Left ventricle myocardium inferior (tissue), 1 donor: ENCODE measurements around the gene ANKRD16. TPM values are rescaled to one million over a fixed set of nuclear protein-coding genes. Genes with fewer than 3 reads are reported as not detected.

Source experiments
- DNase-seq: peaks from one replicate; pipeline ENCODE4 v3.0.0-alpha.2; 2020
- H3K27ac ChIP-seq: fragments of 200-600 bp; replicated peaks from 2 replicates; pipeline ENCODE4 v1.8.0; 2021
- H3K27me3 ChIP-seq: fragments of 200-600 bp; 2 replicates; pipeline ENCODE4 v1.8.0; 2021; ENCODE audit warnings: low read depth
- H3K36me3 ChIP-seq: fragments of 200-600 bp; 2 replicates; pipeline ENCODE4 v1.8.0; 2021
- H3K4me1 ChIP-seq: fragments of 200-600 bp; 2 replicates; pipeline ENCODE4 v1.8.0; 2021
- H3K4me3 ChIP-seq: fragments of 200-600 bp; 2 replicates; pipeline ENCODE4 v1.8.0; 2021; ENCODE audit warnings: mild to moderate bottlenecking, moderate library complexity
- H3K9me3 ChIP-seq: fragments of 200-600 bp; replicated peaks from 2 replicates; pipeline ENCODE4 v1.8.0; 2021
- CTCF ChIP-seq: fragments of 200-600 bp; IDR thresholded peaks from 2 replicates; pipeline ENCODE4 v1.8.0; 2021; ENCODE audit warnings: antibody characterized with exemption, mild to moderate bottlenecking, borderline replicate concordance
- intact Hi-C: fragments of 100-400 bp; cut with micrococcal nuclease; formaldehyde crosslinking; loops from one replicate; pipeline ENCODE4 v1.11.0; 2022
- total RNA-seq: library from RNA; stranded (reverse); fragmentation: NEBNext Ultra II Directional; extraction: Animal tissue kit (Norgen Biotek cat#: 25700); gene quantifications from one replicate; pipeline ENCODE4 v1.2.1, GENCODE V29; 2021
- donor health status: DM: no; HTN: yes; CAD: no; lungs with severe emphysema.

The ANKRD16 gene
- total RNA-seq, 1 donor from 2014 or later = 2.3 TPM

GRCh38 chr10:5818048-5818331 is 71.7 kb downstream of the ANKRD16 start:
- Histone ChIP-seq H3K9me3 (no peaks in the 10 kb centered on the region), H3K4me1 (peaks cover 16% of the 10 kb centered on the region), H3K36me3 (no peaks in the 10 kb centered on the region), H3K4me3 (no peak overlapping the region), H3K27me3 (no peaks in the 10 kb centered on the region), H3K27ac (no peak overlapping the region)
- TF ChIP-seq CTCF = no peak
- no peak for DNase-seq
- intact Hi-C loops = no loop called here

GRCh38 chr10:5817322-5818047 is 72.2 kb downstream of the ANKRD16 start:
- no peak for TF ChIP-seq CTCF
- H3K4me1 ChIP-seq = peaks cover 21% of the 10 kb centered on the region
- no peaks in the 10 kb centered on the region for H3K27me3 ChIP-seq
- intact Hi-C loops = no loop called here
- DNase-seq = no peak
- H3K36me3 ChIP-seq = no peaks in the 10 kb centered on the region
- no peak overlapping the region for H3K4me3 ChIP-seq
- H3K9me3 ChIP-seq = no peaks in the 10 kb centered on the region
- no peak overlapping the region for H3K27ac ChIP-seq

GRCh38 chr10:5816170-5816569 is 73.5 kb downstream of the ANKRD16 start:
- no peaks in the 10 kb centered on the region for H3K9me3 ChIP-seq
- no peak overlapping the region for H3K27ac ChIP-seq
- no peaks in the 10 kb centered on the region for H3K27me3 ChIP-seq
- no peak for DNase-seq
- H3K4me1 ChIP-seq = peaks cover 34% of the 10 kb centered on the region
- TF ChIP-seq CTCF = no peak
- no peak overlapping the region for H3K4me3 ChIP-seq
- no peaks in the 10 kb centered on the region for H3K36me3 ChIP-seq
- intact Hi-C loops = no loop called here

GRCh38 chr10:5814110-5815107 is 75.3 kb downstream of the ANKRD16 start:
- DNase-seq = no peak
- Histone ChIP-seq H3K4me3 (peak overlapping the region; percentile 96), H3K27me3 (no peaks in the 10 kb centered on the region), H3K4me1 (peaks cover 52% of the 10 kb centered on the region), H3K27ac (peak overlapping the region; percentile 98), H3K36me3 (no peaks in the 10 kb centered on the region), H3K9me3 (no peaks in the 10 kb centered on the region)
- intact Hi-C loops = no loop called here
- no peak for TF ChIP-seq CTCF

GRCh38 chr10:5813341-5814109 is 76.2 kb downstream of the ANKRD16 start, which contains the start of gene GDI2:
GDI2 (minus strand) TSS chr10:5813434; CDS start chr10:5813258, 176 bp downstream.
- Histone ChIP-seq H3K27me3 (no peaks in the 10 kb centered on the region), H3K4me3 (peak within 1 kb of the TSS; percentile 96), H3K4me1 (peaks cover 59% of the 10 kb centered on the region), H3K9me3 (no peaks in the 10 kb centered on the region), H3K36me3 (no peaks in the 10 kb centered on the region), H3K27ac (peak within 1 kb of the TSS; percentile 98)
- no peak for TF ChIP-seq CTCF
- intact Hi-C loops = no loop called here
- DNase-seq = peak; percentile 96
